ENCODE results near the gene PRDM2.

Gene PRDM2

DNA sequence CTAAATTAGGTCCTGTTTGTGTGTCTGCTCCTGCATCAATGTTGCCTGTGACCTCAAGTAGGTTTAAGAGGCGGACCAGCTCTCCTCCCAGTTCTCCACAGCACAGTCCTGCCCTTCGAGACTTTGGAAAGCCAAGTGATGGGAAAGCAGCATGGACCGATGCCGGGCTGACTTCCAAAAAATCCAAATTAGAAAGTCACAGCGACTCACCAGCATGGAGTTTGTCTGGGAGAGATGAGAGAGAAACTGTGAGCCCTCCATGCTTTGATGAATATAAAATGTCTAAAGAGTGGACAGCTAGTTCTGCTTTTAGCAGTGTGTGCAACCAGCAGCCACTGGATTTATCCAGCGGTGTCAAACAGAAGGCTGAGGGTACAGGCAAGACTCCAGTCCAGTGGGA is 79.9 kb downstream of the PRDM2 start:
- TF ChIP-seq, protein P1, sequence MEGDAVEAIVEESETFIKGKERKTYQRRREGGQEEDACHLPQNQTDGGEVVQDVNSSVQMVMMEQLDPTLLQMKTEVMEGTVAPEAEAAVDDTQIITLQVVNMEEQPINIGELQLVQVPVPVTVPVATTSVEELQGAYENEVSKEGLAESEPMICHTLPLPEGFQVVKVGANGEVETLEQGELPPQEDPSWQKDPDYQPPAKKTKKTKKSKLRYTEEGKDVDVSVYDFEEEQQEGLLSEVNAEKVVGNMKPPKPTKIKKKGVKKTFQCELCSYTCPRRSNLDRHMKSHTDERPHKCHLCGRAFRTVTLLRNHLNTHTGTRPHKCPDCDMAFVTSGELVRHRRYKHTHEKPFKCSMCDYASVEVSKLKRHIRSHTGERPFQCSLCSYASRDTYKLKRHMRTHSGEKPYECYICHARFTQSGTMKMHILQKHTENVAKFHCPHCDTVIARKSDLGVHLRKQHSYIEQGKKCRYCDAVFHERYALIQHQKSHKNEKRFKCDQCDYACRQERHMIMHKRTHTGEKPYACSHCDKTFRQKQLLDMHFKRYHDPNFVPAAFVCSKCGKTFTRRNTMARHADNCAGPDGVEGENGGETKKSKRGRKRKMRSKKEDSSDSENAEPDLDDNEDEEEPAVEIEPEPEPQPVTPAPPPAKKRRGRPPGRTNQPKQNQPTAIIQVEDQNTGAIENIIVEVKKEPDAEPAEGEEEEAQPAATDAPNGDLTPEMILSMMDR (IDR thresholded peaks at IDR 0.05; ENCODE audit: insufficient read depth, low read depth, low read length, missing control alignments): no peak
- DNase-seq (ENCODE audit: low read depth): no peak
- H3K4me3 ChIP-seq (ENCODE audit: low read length): no peak overlapping the region

DNA sequence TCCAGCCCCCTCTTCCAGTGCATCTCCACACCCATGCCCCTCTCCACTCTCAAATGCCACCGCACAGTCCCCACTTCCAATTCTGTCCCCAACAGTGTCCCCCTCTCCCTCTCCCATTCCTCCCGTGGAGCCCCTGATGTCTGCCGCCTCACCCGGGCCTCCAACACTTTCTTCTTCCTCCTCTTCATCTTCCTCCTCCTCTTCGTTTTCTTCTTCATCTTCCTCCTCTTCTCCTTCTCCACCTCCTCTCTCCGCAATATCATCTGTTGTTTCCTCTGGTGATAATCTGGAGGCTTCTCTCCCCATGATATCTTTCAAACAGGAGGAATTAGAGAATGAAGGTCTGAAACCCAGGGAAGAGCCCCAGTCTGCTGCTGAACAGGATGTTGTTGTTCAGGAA is 80.8 kb downstream of the PRDM2 start:
- TF ChIP-seq, protein P1 (IDR thresholded peaks at IDR 0.05; ENCODE audit: insufficient read depth, low read depth, low read length, missing control alignments): no peak
- H3K4me3 ChIP-seq (ENCODE audit: low read length): no peak overlapping the region
- no peak for DNase-seq (ENCODE audit: low read depth)

DNA sequence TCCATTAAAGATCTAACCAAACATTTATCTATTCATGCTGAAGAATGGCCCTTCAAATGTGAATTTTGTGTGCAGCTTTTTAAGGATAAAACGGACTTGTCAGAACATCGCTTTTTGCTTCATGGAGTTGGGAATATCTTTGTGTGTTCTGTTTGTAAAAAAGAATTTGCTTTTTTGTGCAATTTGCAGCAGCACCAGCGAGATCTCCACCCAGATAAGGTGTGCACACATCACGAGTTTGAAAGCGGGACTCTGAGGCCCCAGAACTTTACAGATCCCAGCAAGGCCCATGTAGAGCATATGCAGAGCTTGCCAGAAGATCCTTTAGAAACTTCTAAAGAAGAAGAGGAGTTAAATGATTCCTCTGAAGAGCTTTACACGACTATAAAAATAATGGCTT is 81.2 kb downstream of the PRDM2 start:
- DNase-seq (ENCODE audit: low read depth): no peak
- no peak overlapping the region for H3K4me3 ChIP-seq (ENCODE audit: low read length)
- TF ChIP-seq, protein P1 (IDR thresholded peaks at IDR 0.05; ENCODE audit: insufficient read depth, low read depth, low read length, missing control alignments): no peak

DNA sequence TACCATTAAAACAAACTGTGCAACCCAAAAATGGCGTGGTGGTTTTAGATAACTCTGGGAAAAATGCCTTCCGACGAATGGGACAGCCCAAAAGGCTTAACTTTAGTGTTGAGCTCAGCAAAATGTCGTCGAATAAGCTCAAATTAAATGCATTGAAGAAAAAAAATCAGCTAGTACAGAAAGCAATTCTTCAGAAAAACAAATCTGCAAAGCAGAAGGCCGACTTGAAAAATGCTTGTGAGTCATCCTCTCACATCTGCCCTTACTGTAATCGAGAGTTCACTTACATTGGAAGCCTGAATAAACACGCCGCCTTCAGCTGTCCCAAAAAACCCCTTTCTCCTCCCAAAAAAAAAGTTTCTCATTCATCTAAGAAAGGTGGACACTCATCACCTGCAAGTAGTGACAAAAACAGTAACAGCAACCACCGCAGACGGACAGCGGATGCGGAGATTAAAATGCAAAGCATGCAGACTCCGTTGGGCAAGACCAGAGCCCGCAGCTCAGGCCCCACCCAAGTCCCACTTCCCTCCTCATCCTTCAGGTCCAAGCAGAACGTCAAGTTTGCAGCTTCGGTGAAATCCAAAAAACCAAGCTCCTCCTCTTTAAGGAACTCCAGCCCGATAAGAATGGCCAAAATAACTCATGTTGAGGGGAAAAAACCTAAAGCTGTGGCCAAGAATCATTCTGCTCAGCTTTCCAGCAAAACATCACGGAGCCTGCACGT is 82.1 kb downstream of the PRDM2 start:
- TF ChIP-seq, protein P1 (IDR thresholded peaks at IDR 0.05; ENCODE audit: insufficient read depth, low read depth, low read length, missing control alignments): no peak
- peak; percentile 39 for DNase-seq (ENCODE audit: low read depth)
- H3K4me3 ChIP-seq (ENCODE audit: low read length): no peak overlapping the region

DNA sequence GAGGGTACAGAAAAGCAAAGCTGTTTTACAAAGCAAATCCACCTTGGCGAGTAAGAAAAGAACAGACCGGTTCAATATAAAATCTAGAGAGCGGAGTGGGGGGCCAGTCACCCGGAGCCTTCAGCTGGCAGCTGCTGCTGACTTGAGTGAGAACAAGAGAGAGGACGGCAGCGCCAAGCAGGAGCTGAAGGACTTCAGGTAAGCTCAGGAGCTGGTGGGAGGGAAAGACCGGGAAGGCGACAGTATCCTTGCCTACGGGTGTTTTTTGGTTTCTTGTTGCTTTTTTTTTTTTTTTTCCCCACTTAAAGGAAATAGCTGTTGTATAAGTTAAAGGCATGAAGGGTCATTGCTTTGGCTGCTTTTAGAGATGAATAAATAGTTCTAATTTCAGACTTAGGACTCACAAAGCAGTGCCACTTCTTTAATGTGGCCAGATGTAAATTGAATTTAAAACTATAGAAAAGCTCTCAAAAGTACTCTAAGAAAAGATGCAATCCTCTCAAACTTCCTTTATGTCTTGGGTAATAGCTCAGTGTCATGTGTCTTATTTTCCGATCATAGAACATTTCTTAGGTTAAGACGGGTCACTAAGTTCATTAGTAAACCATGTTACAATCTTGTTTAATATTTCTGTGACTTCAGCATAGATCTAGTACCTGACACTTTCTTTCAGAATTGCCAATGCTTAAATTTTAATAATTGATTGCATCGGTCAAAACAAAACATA is 82.8 kb downstream of the PRDM2 start:
- no peak overlapping the region for H3K4me3 ChIP-seq (ENCODE audit: low read length)
- DNase-seq (ENCODE audit: low read depth): no peak
- TF ChIP-seq, protein P1 (IDR thresholded peaks at IDR 0.05; ENCODE audit: insufficient read depth, low read depth, low read length, missing control alignments): no peak

DNA sequence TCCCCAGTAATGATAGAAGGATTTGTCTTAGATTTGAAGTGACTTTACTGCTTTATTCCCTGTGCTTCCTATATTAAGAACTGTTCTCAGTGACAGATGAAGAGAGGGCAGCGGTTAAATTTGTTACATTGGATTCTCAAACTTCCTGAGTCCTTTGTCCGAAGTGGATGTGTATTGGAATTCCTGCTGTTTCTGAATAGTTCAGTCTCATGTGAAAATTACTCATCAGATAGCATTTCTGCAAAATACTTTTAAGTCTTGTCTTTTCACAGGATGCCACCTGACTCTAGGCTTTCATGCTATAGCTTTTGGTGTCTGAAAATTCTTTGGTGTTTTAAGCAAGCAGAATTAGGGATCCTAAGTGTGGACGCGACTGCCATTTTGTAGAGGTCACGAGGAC is 83.6 kb downstream of the PRDM2 start:
- no peak for DNase-seq (ENCODE audit: low read depth)
- H3K4me3 ChIP-seq (ENCODE audit: low read length): no peak overlapping the region
- TF ChIP-seq, protein P1 (IDR thresholded peaks at IDR 0.05; ENCODE audit: insufficient read depth, low read depth, low read length, missing control alignments): no peak
